K562 (cell line): ENCODE measurements around the gene CTXN1.

Source experiments
- CTCF ChIP-seq, 3 experiments: IDR thresholded peaks in 2 of 3; conservative IDR thresholded peaks in 1 of 3; 2 replicates each; pipeline ENCODE4 v1.5.1; 2011 to 2012; ENCODE audit warnings: low read length in 3 of 3, mild to moderate bottlenecking in 3 of 3, control low read depth in 2 of 3, improper control_type of control experiment in 1 of 3, inconsistent platforms in 1 of 3, low read depth in 1 of 3, mixed read lengths in 1 of 3, moderate library complexity in 1 of 3; ENCODE audit not compliant: insufficient read depth in 2 of 3
- JUNB ChIP-seq: fragments of 450-650 bp; formaldehyde crosslinking; conservative IDR thresholded peaks from 2 replicates; pipeline ENCODE4 v1.4.0; 2020; ENCODE audit warnings: mild to moderate bottlenecking
- L3MBTL2 ChIP-seq: fragments of 450-650 bp; IDR thresholded peaks from 2 replicates; pipeline ENCODE4 v1.6.1; 2016; ENCODE audit warnings: mild to moderate bottlenecking, moderate library complexity
- POLR2A ChIP-seq: fragments of 450-650 bp; conservative IDR thresholded peaks from 2 replicates; pipeline ENCODE4 v1.6.1; 2016
- USF1 ChIP-seq: sonication (generic); formaldehyde crosslinking; IDR thresholded peaks from 2 replicates; pipeline ENCODE4 v1.9.0; 2022; ENCODE audit warnings: mild to moderate bottlenecking, missing genetic modification reagents
- ZNF23 ChIP-seq: fragments of 250-450 bp; sonication (Bioruptor Pico); IDR thresholded peaks from 2 replicates; pipeline ENCODE4 v1.4.0; 2020; ENCODE audit warnings: mild to moderate bottlenecking
- TF ChIP-seq, protein P1 (sequence below): fragments of 450-650 bp; IDR thresholded peaks from 2 replicates; pipeline ENCODE4 v1.6.1; 2017; ENCODE audit warnings: mild to moderate bottlenecking, moderate library complexity

- TF ChIP-seq CTCF (IDR thresholded peaks at IDR 0.05 in 2 of 3, conservative IDR thresholded peaks at IDR 0.05 in 1 of 3; ENCODE audit: insufficient read depth in 2 of 3, low read depth in 1 of 3, low read length in 3 of 3) (no peak), ZNF23 (CRISPR knock-in tag) (no peak), USF1 (CRISPR knock-in tag) (no peak), POLR2A (no peak), JUNB (CRISPR knock-in tag) (no peak), L3MBTL2 (no peak)
- TF ChIP-seq, protein P1, sequence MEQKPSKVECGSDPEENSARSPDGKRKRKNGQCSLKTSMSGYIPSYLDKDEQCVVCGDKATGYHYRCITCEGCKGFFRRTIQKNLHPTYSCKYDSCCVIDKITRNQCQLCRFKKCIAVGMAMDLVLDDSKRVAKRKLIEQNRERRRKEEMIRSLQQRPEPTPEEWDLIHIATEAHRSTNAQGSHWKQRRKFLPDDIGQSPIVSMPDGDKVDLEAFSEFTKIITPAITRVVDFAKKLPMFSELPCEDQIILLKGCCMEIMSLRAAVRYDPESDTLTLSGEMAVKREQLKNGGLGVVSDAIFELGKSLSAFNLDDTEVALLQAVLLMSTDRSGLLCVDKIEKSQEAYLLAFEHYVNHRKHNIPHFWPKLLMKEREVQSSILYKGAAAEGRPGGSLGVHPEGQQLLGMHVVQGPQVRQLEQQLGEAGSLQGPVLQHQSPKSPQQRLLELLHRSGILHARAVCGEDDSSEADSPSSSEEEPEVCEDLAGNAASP = no peak
These were observed 37.6 kb upstream of the CTXN1 start for GRCh38 chr19:7963566-7963965.
